H1 (cell line): ENCODE results near the gene ZFHX2. TPM values are rescaled to one million over a fixed set of nuclear protein-coding genes. Genes with fewer than 3 reads are reported as not detected.
A peak's percentile ranks its signal among the peaks of the same experiment; 100 is the strongest.

Experiments used
- CHD2 ChIP-seq: IDR thresholded peaks from 2 replicates; pipeline ENCODE4 v1.6.1; 2012; ENCODE audit warnings: low read length, improper control_type of control experiment
- CREB1 ChIP-seq: IDR thresholded peaks from 2 replicates; pipeline ENCODE4 v1.6.1; 2012; ENCODE audit warnings: inconsistent platforms
- CTBP2 ChIP-seq: IDR thresholded peaks from 2 replicates; pipeline ENCODE4 v1.7.0; 2011; ENCODE audit warnings: borderline replicate concordance, mild to moderate bottlenecking, moderate library complexity, mixed read lengths, low read length; ENCODE audit not compliant: insufficient read depth, insufficient read length
- NRF1 ChIP-seq: IDR thresholded peaks from 2 replicates; pipeline ENCODE4 v1.6.1; 2011; ENCODE audit warnings: mild to moderate bottlenecking, low read depth, low read length, improper control_type of control experiment
- POLR2A ChIP-seq, 2 experiments: IDR thresholded peaks; 1 replicate in 1 of 2; 2 replicates in 1 of 2; pipeline ENCODE4 v1.6.1; 2011; ENCODE audit warnings: low read depth in 2 of 2, low read length in 2 of 2, mild to moderate bottlenecking in 2 of 2; ENCODE audit errors: control extremely low read depth in 1 of 2
- POLR2AphosphoS5 ChIP-seq: IDR thresholded peaks from 2 replicates; pipeline ENCODE4 v1.6.1; 2011; ENCODE audit warnings: low read depth, low read length
- SIN3A ChIP-seq, 2 experiments: IDR thresholded peaks in 1 of 2; conservative IDR thresholded peaks in 1 of 2; 2 replicates each; pipeline ENCODE4 v1.6.1; 2011 to 2012; ENCODE audit warnings: low read length in 2 of 2, improper control_type of control experiment in 1 of 2, low read depth in 1 of 2, mild to moderate bottlenecking in 1 of 2
- TBP ChIP-seq: IDR thresholded peaks from 2 replicates; pipeline ENCODE4 v1.6.1; 2011; ENCODE audit warnings: low read depth, low read length, improper control_type of control experiment
- polyA plus RNA-seq, 7 experiments: library from polyadenylated mRNA; depleted of rRNA in 3 of 7; stranded (reverse) in 5 of 7; unstranded in 2 of 7; fragments of >200 nt in 5 of 7; fragments of 200-250 nt in 2 of 7; gene quantifications; 1 replicate in 5 of 7; 2 replicates in 1 of 7; 4 replicates in 1 of 7; pipeline versions ENCODE4 v1.2.1 to v1.2.3, GENCODE V29; 2011 to 2013; ENCODE audit warnings: missing spikeins in 2 of 7, mixed read lengths in 2 of 7
- total RNA-seq: library from RNA; stranded (reverse); fragmentation: NEBNext Ultra II Directional; extraction: Animal tissue kit (Norgen Biotek cat#: 25700); gene quantifications from 2 replicates; pipeline ENCODE4 v1.2.1, GENCODE V29; 2021
- TF ChIP-seq, protein P1 (sequence below), 3 experiments: IDR thresholded peaks; 1 replicate in 2 of 3; 2 replicates in 1 of 3; pipeline versions ENCODE4 v1.5.1 to v1.6.1; 2011; ENCODE audit warnings: low read length in 3 of 3, mild to moderate bottlenecking in 3 of 3, inconsistent platforms in 2 of 3, low read depth in 1 of 3, moderate library complexity in 1 of 3; ENCODE audit not compliant: insufficient read depth in 1 of 3; ENCODE audit errors: control extremely low read depth in 1 of 3

The ZFHX2 gene
- total and polyA plus RNA-seq, 2 of the 8 experiments (the other 6 are each of a cell fraction or from before 2014, with no cell fraction given) = 2.7 to 27.0 TPM

DNA sequence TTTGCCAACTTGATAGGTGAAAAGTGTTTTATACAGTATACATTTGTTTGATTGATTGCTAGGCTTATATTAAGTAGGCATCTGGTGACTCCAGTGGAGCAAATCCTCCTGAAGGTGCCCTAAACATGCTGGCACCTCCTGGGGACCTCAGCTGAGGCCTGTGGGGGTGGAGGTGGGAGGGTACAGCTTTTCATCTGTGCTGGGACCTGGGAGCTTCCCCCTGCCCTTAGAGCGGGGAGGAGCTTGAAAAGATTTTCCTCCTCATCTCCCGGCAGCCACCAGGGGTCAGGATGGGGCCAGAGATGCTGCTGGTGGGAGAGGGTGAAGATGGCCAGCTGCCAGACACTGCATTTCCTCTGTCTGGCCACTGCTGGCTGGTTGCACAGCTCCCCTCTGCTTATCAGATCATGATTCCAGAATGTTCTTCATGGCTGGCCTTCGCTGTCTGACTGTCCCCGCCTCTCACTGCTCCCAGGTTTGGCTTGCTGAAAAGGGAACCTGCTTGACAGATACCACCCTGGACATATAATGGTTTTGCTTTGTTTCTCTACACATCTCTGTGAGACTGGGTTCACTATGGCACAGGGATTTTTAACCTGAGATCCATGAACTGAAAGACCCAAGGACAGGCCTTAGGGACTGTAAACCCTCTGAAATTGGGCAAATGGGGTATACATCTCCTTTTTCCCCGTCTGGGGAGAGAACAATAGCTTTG lies 37.5 kb upstream of the ZFHX2 start (continued):
- TF ChIP-seq, protein P1, sequence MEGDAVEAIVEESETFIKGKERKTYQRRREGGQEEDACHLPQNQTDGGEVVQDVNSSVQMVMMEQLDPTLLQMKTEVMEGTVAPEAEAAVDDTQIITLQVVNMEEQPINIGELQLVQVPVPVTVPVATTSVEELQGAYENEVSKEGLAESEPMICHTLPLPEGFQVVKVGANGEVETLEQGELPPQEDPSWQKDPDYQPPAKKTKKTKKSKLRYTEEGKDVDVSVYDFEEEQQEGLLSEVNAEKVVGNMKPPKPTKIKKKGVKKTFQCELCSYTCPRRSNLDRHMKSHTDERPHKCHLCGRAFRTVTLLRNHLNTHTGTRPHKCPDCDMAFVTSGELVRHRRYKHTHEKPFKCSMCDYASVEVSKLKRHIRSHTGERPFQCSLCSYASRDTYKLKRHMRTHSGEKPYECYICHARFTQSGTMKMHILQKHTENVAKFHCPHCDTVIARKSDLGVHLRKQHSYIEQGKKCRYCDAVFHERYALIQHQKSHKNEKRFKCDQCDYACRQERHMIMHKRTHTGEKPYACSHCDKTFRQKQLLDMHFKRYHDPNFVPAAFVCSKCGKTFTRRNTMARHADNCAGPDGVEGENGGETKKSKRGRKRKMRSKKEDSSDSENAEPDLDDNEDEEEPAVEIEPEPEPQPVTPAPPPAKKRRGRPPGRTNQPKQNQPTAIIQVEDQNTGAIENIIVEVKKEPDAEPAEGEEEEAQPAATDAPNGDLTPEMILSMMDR (IDR thresholded peaks at IDR 0.05; ENCODE audit: control extremely low read depth in 1 of 3, insufficient read depth in 1 of 3, low read depth in 1 of 3, low read length in 3 of 3) = peak; percentile 88 to 95 (median 95)
- 0 out of 2 replicates have a peak, but pooled peaks have one; percentile 46 for TF ChIP-seq TBP
- TF ChIP-seq CREB1 = no peak
- TF ChIP-seq POLR2AphosphoS5 = no peak
- TF ChIP-seq CTBP2 = no peak
- TF ChIP-seq SIN3A (conservative IDR thresholded peaks at IDR 0.05 in 1 of 2, IDR thresholded peaks at IDR 0.05 in 1 of 2; ENCODE audit: low read depth in 1 of 2, low read length in 2 of 2) = 0 out of 4 replicates have a peak, but pooled peaks of 1 of the 2 experiments have one; percentile 43
- no peak for TF ChIP-seq NRF1
- no peak for TF ChIP-seq CHD2
- no peak for TF ChIP-seq POLR2A (IDR thresholded peaks at IDR 0.05; ENCODE audit: control extremely low read depth in 1 of 2, low read depth in 2 of 2, low read length in 2 of 2)
